Measurements from ENCODE around the gene PCDHB11.

DNA sequence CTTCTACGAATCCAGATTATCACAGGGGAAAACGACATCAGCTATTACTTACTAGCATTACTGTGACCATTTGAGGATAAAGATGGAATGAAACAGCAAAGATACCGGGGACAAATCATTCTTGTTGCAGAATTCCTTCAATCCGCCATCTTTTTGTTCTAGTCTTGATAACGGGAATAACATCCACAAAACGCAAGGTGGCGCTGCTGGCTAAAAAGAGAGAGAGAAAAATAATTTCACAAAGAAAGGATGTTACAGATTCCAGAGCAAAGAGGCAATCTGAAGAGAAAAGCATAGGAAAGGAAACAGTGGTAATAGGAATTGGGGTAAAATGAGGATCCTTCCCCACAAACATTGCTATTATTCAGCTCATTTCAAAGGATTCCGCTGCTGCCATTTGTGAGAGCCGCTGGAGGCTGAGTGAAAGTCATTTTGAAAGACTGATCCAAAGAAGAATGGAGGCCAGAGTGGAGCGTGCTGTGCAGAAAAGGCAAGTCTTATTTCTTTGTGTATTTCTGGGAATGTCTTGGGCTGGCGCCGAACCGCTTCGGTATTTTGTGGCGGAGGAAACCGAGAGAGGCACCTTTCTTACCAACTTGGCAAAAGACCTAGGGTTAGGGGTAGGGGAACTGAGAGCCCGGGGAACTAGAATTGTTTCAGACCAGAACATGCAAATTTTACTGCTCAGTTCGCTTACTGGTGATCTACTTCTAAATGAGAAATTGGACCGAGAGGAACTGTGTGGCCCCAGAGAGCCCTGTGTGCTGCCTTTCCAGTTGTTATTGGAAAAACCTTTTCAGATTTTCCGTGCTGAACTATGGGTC, 26.8 kb upstream of the PCDHB11 start, which contains the start of gene PCDHB7:
- TF ChIP-seq, protein P1, sequence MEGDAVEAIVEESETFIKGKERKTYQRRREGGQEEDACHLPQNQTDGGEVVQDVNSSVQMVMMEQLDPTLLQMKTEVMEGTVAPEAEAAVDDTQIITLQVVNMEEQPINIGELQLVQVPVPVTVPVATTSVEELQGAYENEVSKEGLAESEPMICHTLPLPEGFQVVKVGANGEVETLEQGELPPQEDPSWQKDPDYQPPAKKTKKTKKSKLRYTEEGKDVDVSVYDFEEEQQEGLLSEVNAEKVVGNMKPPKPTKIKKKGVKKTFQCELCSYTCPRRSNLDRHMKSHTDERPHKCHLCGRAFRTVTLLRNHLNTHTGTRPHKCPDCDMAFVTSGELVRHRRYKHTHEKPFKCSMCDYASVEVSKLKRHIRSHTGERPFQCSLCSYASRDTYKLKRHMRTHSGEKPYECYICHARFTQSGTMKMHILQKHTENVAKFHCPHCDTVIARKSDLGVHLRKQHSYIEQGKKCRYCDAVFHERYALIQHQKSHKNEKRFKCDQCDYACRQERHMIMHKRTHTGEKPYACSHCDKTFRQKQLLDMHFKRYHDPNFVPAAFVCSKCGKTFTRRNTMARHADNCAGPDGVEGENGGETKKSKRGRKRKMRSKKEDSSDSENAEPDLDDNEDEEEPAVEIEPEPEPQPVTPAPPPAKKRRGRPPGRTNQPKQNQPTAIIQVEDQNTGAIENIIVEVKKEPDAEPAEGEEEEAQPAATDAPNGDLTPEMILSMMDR (IDR thresholded peaks at IDR 0.05) = peak in 4 of 6 experiments; percentile 10 to 37 (median 31)
- TF ChIP-seq POLR2A (IDR thresholded peaks at IDR 0.05) = no peak
